ENCODE data around the gene TSHZ2. TPM values are rescaled to one million over a fixed set of nuclear protein-coding genes. Genes with fewer than 3 reads are reported as not detected.

The TSHZ2 gene
- total RNA-seq, 1 experiment from 2014 or later = 0.20 TPM

- TF ChIP-seq, protein P1, sequence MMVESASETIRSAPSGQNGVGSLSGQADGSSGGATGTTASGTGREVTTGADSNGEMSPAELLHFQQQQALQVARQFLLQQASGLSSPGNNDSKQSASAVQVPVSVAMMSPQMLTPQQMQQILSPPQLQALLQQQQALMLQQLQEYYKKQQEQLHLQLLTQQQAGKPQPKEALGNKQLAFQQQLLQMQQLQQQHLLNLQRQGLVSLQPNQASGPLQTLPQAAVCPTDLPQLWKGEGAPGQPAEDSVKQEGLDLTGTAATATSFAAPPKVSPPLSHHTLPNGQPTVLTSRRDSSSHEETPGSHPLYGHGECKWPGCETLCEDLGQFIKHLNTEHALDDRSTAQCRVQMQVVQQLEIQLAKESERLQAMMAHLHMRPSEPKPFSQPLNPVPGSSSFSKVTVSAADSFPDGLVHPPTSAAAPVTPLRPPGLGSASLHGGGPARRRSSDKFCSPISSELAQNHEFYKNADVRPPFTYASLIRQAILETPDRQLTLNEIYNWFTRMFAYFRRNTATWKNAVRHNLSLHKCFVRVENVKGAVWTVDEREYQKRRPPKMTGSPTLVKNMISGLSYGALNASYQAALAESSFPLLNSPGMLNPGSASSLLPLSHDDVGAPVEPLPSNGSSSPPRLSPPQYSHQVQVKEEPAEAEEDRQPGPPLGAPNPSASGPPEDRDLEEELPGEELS (CRISPR knock-in tag; IDR thresholded peaks at IDR 0.05) = no peak
- TF ChIP-seq AR (CRISPR knock-in tag; IDR thresholded peaks at IDR 0.05) (no peak), NR2C2 (CRISPR knock-in tag; IDR thresholded peaks at IDR 0.05) (no peak), ESRRA (CRISPR knock-in tag; IDR thresholded peaks at IDR 0.05; ENCODE audit: borderline replicate concordance) (no peak), ZNF232 (CRISPR knock-in tag; IDR thresholded peaks at IDR 0.05) (no peak)
- TF ChIP-seq, protein P2, sequence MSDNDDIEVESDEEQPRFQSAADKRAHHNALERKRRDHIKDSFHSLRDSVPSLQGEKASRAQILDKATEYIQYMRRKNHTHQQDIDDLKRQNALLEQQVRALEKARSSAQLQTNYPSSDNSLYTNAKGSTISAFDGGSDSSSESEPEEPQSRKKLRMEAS (CRISPR knock-in tag; IDR thresholded peaks at IDR 0.05) = no peak
- TF ChIP-seq, protein P3, sequence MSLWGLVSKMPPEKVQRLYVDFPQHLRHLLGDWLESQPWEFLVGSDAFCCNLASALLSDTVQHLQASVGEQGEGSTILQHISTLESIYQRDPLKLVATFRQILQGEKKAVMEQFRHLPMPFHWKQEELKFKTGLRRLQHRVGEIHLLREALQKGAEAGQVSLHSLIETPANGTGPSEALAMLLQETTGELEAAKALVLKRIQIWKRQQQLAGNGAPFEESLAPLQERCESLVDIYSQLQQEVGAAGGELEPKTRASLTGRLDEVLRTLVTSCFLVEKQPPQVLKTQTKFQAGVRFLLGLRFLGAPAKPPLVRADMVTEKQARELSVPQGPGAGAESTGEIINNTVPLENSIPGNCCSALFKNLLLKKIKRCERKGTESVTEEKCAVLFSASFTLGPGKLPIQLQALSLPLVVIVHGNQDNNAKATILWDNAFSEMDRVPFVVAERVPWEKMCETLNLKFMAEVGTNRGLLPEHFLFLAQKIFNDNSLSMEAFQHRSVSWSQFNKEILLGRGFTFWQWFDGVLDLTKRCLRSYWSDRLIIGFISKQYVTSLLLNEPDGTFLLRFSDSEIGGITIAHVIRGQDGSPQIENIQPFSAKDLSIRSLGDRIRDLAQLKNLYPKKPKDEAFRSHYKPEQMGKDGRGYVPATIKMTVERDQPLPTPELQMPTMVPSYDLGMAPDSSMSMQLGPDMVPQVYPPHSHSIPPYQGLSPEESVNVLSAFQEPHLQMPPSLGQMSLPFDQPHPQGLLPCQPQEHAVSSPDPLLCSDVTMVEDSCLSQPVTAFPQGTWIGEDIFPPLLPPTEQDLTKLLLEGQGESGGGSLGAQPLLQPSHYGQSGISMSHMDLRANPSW (CRISPR knock-in tag; conservative IDR thresholded peaks at IDR 0.05; ENCODE audit: low read depth) = no peak
These were observed 99.7 kb downstream of the TSHZ2 start (continued) for GRCh38 chr20:53071833-53072232.

- H3K27me3 Mint-ChIP-seq (ENCODE audit: low read depth) = no peaks in the 10 kb centered on the region
- no peak overlapping the region for H3K27ac Mint-ChIP-seq
- ATAC-seq = no peak
- H3K4me3 Mint-ChIP-seq = no peak overlapping the region
- POLR2A ChIA-PET = no interaction called here
- TF ChIP-seq AR (CRISPR knock-in tag; IDR thresholded peaks at IDR 0.05) = no peak
- TF ChIP-seq, protein P4, sequence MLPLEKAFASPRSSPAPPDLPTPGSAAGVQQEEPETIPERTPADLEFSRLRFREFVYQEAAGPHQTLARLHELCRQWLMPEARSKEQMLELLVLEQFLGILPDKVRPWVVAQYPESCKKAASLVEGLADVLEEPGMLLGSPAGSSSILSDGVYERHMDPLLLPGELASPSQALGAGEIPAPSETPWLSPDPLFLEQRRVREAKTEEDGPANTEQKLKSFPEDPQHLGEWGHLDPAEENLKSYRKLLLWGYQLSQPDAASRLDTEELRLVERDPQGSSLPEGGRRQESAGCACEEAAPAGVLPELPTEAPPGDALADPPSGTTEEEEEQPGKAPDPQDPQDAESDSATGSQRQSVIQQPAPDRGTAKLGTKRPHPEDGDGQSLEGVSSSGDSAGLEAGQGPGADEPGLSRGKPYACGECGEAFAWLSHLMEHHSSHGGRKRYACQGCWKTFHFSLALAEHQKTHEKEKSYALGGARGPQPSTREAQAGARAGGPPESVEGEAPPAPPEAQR (CRISPR knock-in tag; IDR thresholded peaks at IDR 0.05) = no peak
- no peak for TF ChIP-seq TCF7 (CRISPR knock-in tag; IDR thresholded peaks at IDR 0.05; ENCODE audit: low read depth)
- no peak for TF ChIP-seq E2F5 (CRISPR knock-in tag; IDR thresholded peaks at IDR 0.05)
- TF ChIP-seq NR2C2 (CRISPR knock-in tag; IDR thresholded peaks at IDR 0.05) = no peak
- no peak for TF ChIP-seq SOX15 (CRISPR knock-in tag; IDR thresholded peaks at IDR 0.05)
- no peak for TF ChIP-seq CREB1 (CRISPR knock-in tag; IDR thresholded peaks at IDR 0.05)
- TF ChIP-seq FOXK1 (CRISPR knock-in tag; IDR thresholded peaks at IDR 0.05) = no peak
- TF ChIP-seq ETV6 (CRISPR knock-in tag; IDR thresholded peaks at IDR 0.05) = no peak
- no peak for TF ChIP-seq MYBL2 (CRISPR knock-in tag; IDR thresholded peaks at IDR 0.05)
- no peak for TF ChIP-seq JAZF1 (CRISPR knock-in tag; IDR thresholded peaks at IDR 0.05)
- peaks cover 5% of the 10 kb centered on the region; the same call in 1 of the 2 replicates for H3K4me1 Mint-ChIP-seq
- DNase-seq (ENCODE audit: low spot score) = no peak
- CTCF ChIA-PET = no interaction called here
- H3K9me3 Mint-ChIP-seq = peaks cover 5% of the 10 kb centered on the region
- H3K36me3 Mint-ChIP-seq = peaks cover 4% of the 10 kb centered on the region; the same call in 1 of the 2 replicates
These were observed 100.9 kb downstream of the TSHZ2 start for GRCh38 chr20:53072923-53073579.

Measured in WTC11 (cell line).